ENCODE measurements around the gene GYS2. TPM values are rescaled to one million over a fixed set of nuclear protein-coding genes. Genes with fewer than 3 reads are reported as not detected.

GYS2 gene
- total and polyA plus RNA-seq, 10 donors = 0.05 TPM; not detected in 9

DNA sequence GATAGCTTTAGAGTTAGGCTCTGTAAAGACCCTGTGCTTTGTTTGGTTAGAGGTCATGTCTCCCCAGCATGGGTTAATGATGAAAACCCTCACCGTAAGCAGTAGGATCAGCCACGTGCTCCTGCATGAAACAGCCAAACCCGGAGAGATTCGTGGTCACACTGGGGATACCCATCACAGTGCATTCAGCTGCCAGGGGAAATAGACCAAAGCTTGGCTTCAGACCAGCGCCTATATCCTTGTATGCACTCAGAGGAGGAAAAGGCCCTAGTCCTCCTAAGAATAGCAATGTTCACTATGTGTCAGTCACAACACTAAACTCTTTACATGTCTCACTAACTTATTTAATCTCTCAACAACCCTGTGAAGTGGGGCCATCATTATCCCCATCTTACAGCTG, 62.2 kb downstream of the GYS2 start:
- Histone ChIP-seq H3K4me1 (no peaks in the 10 kb centered on the region), H3K36me3 (no peaks in the 10 kb centered on the region), H3K4me3 (no peak overlapping the region), H3K27ac (no peak overlapping the region), H3K9me3 (no peaks in the 10 kb centered on the region), H3K27me3 (replicated peaks in 1 of 7) (no peaks in the 10 kb centered on the region)
- no peak for TF ChIP-seq POLR2AphosphoS5 (IDR thresholded peaks at IDR 0.05)
- TF ChIP-seq POLR2A (IDR thresholded peaks at IDR 0.05) = no peak
- TF ChIP-seq, protein P1, sequence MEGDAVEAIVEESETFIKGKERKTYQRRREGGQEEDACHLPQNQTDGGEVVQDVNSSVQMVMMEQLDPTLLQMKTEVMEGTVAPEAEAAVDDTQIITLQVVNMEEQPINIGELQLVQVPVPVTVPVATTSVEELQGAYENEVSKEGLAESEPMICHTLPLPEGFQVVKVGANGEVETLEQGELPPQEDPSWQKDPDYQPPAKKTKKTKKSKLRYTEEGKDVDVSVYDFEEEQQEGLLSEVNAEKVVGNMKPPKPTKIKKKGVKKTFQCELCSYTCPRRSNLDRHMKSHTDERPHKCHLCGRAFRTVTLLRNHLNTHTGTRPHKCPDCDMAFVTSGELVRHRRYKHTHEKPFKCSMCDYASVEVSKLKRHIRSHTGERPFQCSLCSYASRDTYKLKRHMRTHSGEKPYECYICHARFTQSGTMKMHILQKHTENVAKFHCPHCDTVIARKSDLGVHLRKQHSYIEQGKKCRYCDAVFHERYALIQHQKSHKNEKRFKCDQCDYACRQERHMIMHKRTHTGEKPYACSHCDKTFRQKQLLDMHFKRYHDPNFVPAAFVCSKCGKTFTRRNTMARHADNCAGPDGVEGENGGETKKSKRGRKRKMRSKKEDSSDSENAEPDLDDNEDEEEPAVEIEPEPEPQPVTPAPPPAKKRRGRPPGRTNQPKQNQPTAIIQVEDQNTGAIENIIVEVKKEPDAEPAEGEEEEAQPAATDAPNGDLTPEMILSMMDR (IDR thresholded peaks at IDR 0.05 in 8 of 11, conservative IDR thresholded peaks at IDR 0.05 in 3 of 11) = no peak
- DNase-seq = no peak
- 27 to 40% (median 36%) methylated on average over 5 of the region's 5 CpGs for WGBS, 5 donors
- intact Hi-C loops (cut with DNase I; ENCODE audit: low total_unique reads) = no loop called here

DNA sequence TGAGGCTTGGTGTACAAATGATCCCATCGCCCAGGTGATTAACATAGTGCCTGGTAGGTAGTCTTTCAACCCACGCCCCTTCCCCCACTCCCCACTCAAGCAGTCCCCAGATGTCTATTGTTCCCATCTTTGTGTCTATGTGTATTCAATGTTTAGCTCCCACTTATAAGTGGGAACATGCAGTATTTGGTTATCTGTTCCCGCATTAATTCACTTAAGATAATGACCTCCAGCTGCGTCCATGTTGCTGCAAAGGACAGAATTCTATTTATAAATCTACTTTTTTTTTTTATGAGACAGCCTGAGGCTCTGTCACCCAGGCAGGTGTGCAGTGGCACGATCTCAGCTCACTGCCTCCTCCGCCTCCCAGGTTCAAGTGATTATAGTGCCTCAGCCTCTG, 62.9 kb downstream of the GYS2 start:
- Histone ChIP-seq H3K27me3 (replicated peaks in 1 of 7) (no peaks in the 10 kb centered on the region), H3K4me1 (no peaks in the 10 kb centered on the region), H3K27ac (no peak overlapping the region), H3K4me3 (no peak overlapping the region), H3K36me3 (no peaks in the 10 kb centered on the region), H3K9me3 (no peaks in the 10 kb centered on the region)
- no peak for DNase-seq
- WGBS, 5 donors = 89 to 95% (median 91%) methylated on average over 6 of the region's 6 CpGs
- TF ChIP-seq POLR2AphosphoS5 (IDR thresholded peaks at IDR 0.05) = no peak
- no peak for TF ChIP-seq POLR2A (IDR thresholded peaks at IDR 0.05)
- TF ChIP-seq, protein P1 (IDR thresholded peaks at IDR 0.05 in 8 of 11, conservative IDR thresholded peaks at IDR 0.05 in 3 of 11) = no peak
- intact Hi-C loops (cut with DNase I; ENCODE audit: low total_unique reads) = no loop called here

DNA sequence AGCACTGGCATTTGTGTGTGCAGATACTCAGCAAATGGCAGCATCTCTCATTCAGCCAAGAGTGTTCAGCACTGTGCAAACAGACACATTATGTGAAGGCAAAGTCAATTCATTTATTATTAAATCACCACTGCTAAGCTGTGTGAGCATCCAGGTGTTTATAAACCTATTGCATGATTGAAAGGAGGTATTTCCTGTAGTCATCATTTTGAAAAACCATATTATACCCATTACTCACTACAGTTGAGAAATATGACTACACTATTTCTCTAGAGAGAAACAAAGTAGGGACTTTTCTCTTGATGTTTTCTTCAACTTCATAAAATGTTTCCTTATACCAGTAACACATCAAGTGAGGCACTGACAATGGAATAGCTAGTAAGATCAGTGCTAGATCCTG, 64.8 kb downstream of the GYS2 start:
- Histone ChIP-seq H3K4me3 (no peak overlapping the region), H3K27me3 (replicated peaks in 1 of 7) (no peaks in the 10 kb centered on the region), H3K9me3 (no peaks in the 10 kb centered on the region), H3K4me1 (no peaks in the 10 kb centered on the region), H3K36me3 (no peaks in the 10 kb centered on the region), H3K27ac (no peak overlapping the region)
- TF ChIP-seq POLR2AphosphoS5 (IDR thresholded peaks at IDR 0.05) = no peak
- no peak for TF ChIP-seq POLR2A (IDR thresholded peaks at IDR 0.05)
- TF ChIP-seq, protein P1 (IDR thresholded peaks at IDR 0.05 in 8 of 11, conservative IDR thresholded peaks at IDR 0.05 in 3 of 11) = no peak
- intact Hi-C loops (cut with DNase I; ENCODE audit: low total_unique reads) = no loop called here
- DNase-seq = no peak

DNA sequence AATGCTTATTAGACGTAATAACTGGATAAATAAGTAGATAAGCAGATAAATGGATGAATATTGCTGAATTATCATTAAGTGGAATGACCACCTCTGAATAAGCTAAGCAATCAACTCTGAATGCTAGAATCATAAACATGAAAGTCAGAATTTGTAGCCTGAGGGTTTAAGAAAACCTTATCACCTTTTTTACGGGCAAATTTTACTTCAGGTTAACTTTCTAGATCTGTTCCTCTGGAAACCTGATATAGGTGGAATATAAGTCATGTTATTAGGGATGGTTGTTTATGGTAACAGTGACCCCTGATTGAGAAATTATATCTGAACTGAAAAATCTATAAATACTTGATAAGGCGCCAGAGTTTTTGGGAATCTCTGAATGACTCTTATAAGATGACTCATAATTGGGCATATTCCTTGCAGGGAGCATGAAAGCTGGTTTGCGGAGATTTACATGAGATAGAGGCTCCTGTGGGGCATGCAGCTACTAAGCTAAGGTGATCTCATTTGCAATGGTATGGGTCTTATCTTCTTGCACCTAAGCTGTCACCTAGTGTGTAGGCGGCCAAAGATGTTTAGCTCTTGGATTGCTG, 66.5 kb downstream of the GYS2 start:
- H3K9me3 ChIP-seq = no peaks in the 10 kb centered on the region
- H3K27ac ChIP-seq = no peak overlapping the region
- no peak for DNase-seq
- H3K4me1 ChIP-seq = no peaks in the 10 kb centered on the region
- no peaks in the 10 kb centered on the region for H3K36me3 ChIP-seq
- intact Hi-C loops (cut with DNase I; ENCODE audit: low total_unique reads) = no loop called here
- no peaks in the 10 kb centered on the region for H3K27me3 ChIP-seq (replicated peaks in 1 of 7)
- no peak overlapping the region for H3K4me3 ChIP-seq
- TF ChIP-seq POLR2A (IDR thresholded peaks at IDR 0.05) (no peak), POLR2AphosphoS5 (IDR thresholded peaks at IDR 0.05) (no peak)
- TF ChIP-seq, protein P1 (IDR thresholded peaks at IDR 0.05 in 8 of 11, conservative IDR thresholded peaks at IDR 0.05 in 3 of 11) = no peak
- 88 to 95% (median 91%) methylated on average over 5 of the region's 5 CpGs for WGBS, 5 donors
